GM12874 (cell line): Measurements from ENCODE around the gene TRPT1.

Experiments used
- TF ChIP-seq, protein P1 (sequence below): IDR thresholded peaks from 2 replicates; pipeline ENCODE4 v1.5.1; 2011; ENCODE audit warnings: low read depth, mild to moderate bottlenecking, control low read depth, low read length, moderate library complexity; ENCODE audit not compliant: insufficient read depth

The TRPT1 gene

DNA sequence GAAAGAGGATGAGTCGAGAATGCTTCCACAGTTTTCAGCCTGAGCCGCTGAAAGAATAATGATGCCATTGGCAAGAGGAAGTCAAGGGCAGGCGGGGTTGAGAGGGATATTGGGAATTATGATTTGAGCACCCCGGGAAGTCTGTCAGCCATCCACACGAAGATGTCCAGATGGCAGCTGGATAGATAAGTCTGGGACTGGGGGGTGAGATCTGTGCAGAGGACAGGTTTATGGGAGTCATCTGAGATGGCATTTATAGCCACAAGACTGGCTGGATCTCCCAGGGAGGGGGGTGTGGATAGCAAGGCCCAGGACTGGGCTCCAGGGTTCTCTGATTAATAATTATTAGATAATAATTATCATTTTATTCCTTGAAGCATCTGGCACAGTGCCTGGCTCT is 45.1 kb downstream of the TRPT1 start:
- TF ChIP-seq, protein P1, sequence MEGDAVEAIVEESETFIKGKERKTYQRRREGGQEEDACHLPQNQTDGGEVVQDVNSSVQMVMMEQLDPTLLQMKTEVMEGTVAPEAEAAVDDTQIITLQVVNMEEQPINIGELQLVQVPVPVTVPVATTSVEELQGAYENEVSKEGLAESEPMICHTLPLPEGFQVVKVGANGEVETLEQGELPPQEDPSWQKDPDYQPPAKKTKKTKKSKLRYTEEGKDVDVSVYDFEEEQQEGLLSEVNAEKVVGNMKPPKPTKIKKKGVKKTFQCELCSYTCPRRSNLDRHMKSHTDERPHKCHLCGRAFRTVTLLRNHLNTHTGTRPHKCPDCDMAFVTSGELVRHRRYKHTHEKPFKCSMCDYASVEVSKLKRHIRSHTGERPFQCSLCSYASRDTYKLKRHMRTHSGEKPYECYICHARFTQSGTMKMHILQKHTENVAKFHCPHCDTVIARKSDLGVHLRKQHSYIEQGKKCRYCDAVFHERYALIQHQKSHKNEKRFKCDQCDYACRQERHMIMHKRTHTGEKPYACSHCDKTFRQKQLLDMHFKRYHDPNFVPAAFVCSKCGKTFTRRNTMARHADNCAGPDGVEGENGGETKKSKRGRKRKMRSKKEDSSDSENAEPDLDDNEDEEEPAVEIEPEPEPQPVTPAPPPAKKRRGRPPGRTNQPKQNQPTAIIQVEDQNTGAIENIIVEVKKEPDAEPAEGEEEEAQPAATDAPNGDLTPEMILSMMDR, result no peak

- TF ChIP-seq, protein P1, result no peak
Measured at GRCh38 chr11:64178951-64179639, 46.9 kb downstream of the TRPT1 start.

DNA sequence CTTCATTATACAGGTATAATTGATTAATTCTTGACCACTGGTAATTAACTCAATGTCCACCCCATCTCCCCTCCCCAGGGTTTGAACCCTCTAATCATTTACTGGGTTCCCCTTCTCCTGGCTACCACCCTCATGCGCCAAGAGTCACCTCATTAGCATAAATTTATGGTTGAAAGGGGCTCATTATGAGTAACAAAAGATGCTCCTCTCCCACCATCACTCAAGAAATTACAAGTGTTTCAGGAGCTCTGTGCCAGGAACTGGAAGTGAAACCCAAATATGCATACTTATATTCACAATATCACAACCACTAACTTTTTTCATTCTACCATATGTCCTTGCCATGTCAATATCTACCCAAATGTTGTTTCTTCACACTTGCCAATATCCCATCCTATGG is 47.8 kb downstream of the TRPT1 start:
- TF ChIP-seq, protein P1, result no peak

GRCh38 chr11:64176751-64177150 is 49.2 kb downstream of the TRPT1 start:
- TF ChIP-seq, protein P1, result no peak
